8988T (cell line): Measurements from ENCODE around the gene TBPL1.
"Not testable (repeated sequence)": the region's sequence is repeated elsewhere in the genome, so short reads cannot be mapped to it uniquely, and the experiment has no call there.

Experiments
- DNase-seq: peaks from one replicate; pipeline ENCODE4 v3.0.0; 2011

The TBPL1 gene

DNA sequence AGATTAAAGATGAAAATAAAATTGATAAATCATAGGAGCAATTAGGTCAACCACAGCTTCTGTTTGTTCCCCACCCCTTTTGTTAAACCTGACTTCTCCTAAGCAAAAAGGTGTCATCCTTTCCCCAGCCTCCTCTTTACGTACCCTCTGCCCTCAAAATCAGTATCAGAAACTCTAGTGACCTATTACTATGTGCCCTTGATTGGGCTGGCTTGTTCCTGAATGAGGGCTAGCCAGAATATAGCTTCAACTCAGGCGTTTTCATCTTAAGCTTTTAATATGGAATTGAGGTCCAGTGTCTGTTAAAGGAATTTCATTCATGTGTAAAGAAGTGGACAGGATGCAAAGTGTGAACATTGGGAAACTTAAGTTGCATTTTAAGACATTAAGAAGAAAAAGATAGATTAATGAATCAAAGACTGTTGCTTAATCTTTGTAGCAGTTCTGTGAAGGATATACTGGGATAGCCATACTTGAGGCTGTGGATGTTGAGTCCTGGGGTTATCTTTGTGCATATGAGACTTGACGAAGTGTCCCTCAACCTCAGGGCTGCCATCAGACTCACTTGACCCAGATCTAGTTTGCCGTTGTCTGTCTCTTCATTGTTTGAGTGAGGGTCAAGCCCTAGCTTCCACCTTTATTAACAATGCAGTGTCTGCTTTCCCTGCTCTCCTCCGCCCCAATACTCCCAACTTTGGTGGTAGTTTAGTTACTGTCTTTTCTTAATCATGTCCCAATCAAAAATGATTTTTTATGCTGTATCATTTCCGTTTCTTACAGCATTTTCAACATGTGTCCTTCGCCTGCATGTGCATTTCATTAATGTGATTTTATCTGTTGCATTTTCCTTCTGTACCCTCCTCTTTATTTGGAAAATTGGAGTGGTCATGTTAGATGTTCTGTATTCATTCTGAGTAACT lies 1.9 kb downstream of the TBPL1 start:
- DNase-seq: no peak

DNA sequence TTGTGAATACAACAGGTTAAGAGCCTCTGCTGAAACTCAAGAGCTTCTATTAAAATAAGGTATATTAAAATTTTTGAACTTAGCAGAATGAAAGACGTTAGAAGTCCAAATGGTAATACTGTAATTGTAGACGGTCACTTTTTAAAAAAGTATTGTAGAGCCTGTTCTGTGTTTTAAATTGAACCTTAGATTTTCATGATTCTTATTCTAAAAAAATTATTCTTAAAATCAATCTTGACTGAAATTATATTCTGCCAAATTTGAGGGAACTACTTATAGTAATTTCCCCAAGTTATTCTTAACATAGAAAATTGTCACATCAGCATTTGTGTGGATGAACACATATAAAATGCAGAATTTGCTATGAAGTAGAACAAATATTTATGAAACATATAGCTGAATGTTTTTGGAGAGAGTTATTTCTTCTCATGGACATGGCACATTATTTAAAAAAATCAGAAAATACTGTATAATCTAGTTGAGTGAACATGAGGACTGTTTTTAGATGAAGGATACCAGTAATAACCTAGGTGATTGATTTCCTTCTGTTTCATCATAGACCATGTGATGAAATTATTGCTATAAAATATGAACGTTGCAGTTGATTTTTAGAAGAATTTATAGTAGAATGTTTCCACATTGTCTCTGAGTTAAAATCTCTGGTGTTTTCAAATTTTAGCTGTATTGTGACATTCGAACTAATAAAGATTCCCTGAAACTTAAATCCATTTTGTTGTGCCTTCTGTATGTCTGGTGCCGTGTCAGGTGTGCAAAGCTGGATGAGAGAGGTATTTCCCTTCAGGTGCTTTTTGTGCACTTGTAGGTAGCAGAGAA lies 2.8 kb downstream of the TBPL1 start:
- DNase-seq: no peak

DNA sequence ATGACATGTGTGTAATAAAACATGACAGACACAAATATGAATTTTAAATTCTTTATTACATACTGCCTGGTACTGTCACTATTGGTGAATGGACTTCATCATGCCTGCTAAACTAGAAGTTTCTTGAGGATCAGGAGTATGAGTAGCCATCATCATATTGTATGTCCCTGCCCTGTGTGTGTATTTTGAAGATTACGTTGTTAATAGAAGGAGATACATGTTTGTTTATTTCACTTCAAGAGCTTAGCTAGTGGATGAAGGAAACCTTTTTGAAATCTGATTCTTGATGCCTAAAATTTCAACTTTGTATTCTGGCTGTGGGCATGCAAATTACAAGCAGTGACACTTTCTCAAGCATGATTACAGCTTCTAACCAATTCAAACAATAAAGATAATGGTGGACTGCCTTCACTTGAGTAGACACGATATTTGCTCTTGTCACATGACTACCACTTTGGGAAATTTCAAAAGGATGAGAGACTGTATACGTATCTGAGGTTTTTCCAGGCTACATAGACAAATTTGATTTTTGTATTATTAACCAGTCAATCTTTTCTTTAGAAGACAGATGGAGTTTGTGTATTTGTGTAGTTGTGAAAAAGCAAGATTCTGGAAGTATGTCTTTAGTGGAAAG lies 3.5 kb downstream of the TBPL1 start:
- DNase-seq: no peak

DNA sequence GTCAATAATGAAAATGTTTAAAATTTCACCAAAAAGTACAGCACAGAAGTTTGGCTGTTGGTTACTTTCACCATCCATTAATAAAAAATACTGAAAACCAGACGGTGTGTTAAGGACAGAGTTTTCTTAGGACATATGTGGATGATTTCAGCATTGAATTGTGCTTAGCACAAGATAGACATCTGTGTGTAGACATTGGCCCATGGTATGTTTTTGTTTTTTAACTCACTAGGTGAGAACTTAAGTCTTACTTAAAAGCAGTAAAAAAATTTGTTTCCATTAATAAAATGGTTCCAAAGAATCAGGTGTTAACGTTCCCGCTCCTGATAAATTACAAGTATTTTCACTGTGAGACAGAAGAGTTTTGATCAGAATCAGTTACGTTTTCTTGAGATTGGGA lies 4.2 kb downstream of the TBPL1 start:
- no peak for DNase-seq

DNA sequence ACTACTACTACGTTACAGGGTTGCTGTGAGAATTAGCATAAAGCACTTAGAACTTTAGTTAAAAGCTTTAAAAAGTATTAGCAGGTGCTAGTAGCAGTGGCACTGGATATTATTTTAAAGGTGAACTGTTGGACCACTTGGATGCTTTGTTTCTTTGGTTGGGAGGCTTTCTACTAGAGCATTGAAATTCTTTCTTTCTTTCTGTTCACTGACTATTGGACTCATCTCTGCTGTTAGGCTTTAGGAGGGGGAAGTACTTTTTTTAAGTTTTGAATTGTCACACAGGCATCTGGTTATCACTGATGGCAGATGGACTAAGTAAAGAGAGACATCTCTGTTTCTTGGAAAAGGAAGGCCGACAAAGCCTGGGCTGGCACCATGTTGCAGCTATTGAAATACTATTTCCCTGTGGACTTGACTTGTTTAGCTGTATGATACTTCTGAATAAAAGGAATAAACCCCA lies 4.8 kb downstream of the TBPL1 start:
- no peak for DNase-seq

DNA sequence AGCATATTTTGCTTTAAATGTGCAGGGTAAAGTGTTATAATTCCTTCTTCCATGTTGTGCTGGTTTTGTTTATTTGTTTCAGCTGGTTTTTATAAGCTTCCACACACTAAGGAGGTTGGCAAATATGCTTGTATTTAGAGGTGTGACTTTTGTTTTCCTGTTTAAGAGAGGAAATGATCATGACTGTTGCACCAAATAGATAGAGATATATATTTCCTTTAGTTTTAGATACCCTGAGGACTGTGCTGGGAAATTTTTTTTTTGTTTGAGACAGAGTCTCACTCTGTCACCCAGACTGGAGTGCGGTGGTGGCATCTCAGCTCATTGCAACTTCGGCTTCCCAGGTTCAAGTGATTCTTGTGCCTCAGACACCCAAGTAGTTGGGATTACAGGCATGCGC lies 5.8 kb downstream of the TBPL1 start:
- no peak for DNase-seq

DNA sequence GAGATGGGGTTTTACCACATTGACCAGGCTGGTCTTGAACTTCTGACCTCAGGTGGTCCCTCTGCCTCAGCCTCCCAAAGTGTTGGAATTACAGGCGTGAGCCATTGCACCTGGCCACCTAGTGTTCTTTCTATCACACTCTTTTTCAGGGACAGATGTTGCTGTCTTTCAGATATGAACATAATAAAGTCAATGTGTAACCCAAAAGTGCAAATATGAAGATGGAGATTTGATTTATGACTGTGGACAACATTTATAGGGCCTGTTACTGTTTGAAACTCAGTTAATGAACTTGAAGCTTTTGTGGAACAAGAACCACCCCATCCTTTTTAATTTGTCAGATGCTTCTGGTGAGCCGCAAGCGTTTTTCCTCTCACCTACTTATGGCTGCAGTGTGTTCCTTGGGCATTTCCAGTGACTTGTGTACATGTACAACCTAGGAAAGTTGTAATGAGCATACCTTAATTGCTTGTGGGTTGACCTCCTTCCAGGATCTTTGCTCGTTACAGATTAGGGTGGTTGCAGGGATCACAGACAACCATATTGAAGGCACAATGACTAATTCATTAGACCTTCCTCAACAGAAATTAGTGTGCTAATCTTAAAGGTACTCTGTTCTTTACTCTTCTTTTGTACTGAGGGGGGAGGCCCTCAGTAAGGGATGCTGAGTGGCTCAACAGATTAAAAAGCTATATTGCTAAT lies 6.8 kb downstream of the TBPL1 start:
- DNase-seq: no peak

DNA sequence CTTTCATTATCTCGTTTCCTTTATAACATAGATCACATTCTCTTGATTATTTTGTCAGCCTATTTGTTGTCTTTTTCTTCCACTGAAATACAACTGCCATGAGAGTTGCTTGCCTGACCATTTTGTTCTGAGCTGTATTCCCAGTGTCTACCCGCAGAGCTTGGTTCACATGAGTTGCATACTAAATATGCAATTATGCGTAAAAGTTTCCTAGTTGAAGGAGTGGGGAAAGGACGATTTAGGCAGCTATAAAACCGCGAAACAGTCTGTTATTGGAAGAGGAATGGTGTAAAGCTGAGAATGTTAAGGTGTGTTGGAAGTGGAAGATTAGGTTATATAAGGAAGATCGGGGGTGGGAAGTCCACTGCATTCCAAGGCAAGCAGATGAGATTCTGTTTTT lies 8.8 kb downstream of the TBPL1 start:
- DNase-seq: no peak

DNA sequence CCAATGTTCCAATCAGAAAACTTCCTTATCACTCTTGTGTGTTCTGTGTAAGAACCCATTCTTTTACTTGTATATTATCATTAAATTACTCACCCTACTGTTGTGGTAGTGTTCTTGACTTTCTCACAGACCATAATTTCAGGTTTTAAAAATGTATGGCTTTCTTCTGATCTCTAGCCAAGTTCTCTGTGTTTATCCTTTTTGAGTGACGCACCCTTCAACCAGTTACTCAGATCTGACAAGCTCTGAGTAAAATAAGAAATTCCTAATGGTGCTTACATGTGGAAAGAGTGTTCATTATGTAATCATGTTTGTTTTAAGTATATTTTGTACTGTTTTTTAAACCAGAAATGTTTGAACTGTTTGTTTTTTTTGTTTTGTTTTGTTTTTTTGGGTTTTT lies 11.0 kb downstream of the TBPL1 start:
- DNase-seq: no peak

DNA sequence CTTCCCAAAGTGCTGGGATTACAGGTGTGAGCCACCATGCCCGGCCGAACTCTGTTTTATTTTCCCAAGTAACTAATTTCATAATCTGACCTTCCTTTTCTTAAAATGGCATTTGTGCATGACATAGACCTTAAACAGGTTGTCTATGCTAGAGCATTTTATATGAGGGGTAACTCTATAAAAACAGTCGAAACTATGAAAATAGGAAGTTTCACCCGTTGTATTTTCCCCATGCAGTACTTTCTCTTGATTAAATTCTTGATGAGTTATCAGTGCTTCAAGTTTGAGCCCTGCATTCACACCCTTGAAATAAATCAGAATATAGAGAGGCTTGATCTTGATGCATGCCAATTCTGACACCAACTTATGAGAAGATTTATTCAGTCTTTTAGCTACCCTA lies 11.7 kb downstream of the TBPL1 start:
- DNase-seq: no peak

DNA sequence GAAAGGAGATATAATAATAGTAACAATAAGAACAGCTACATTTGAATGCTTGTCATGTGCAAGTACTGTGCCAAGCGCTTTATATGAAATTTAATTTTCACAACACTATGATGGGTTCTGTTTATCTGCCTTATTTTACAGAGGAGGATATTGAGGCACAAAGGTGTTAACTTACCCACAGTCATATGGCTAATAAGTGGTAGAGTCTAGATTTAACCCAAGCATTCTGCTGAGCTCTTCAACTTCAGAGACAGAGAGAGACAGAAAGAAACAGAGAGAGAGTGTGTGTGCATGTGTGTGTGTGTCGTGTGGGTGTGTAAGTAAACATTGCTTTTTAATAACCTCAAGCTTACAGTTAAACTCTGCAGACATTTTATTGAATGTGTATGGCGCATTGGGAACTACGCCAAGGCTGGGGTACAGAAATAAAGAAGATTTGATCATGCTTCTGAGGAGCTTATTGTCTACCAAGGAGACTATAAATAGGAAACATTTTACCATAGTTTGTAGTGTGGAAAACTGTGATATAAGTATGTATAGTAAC lies 12.9 kb downstream of the TBPL1 start:
- no peak for DNase-seq

DNA sequence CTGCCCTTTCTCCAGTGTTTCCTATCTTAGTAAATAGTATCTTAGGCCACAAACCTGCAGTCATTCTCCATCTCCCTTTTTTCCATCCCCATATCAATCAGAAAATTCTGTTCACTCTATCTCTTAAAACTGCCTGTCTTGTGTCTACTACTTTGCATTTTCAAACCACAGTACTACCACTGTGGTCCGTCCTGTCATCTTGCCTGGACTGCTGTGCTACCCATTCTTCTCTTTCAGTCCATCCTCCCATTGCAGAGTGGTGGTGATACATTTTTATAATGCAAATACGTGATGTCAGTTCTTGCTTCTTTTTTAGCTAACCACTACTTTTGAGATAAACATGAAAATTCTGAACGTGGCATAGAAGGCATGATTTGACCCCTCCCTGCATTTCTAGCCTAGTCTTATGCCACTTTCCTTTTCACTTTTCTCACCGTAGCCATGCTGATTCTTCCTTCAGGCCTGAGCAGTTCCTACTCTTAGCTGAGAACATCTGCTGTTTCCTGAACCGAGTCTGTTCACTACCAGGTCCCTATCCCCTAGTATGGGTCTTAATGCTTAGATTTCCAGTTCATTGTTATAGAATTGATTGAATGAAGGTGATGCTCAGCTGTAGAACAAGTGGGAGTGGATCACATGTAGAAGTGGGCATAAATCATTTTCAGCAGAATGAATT lies 13.8 kb downstream of the TBPL1 start:
- no peak for DNase-seq

DNA sequence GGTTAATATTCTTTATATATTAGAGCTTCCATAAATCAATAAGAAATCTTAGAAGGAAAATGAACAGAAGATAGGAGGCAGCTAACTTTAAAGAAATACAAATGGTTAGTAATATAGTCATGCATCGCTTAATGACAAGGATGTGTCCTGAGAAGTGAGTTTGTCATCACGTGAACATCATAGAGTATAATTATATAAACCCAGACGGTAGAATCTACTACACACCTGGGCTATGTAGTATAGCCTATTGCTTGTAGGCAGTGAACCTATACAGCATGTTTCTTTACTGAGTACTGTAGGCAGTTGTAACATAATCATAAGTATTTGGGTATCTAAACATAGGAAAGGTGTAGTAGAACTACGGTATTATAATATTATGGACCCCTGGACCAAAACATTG lies 14.3 kb downstream of the TBPL1 start:
- DNase-seq: no peak

DNA sequence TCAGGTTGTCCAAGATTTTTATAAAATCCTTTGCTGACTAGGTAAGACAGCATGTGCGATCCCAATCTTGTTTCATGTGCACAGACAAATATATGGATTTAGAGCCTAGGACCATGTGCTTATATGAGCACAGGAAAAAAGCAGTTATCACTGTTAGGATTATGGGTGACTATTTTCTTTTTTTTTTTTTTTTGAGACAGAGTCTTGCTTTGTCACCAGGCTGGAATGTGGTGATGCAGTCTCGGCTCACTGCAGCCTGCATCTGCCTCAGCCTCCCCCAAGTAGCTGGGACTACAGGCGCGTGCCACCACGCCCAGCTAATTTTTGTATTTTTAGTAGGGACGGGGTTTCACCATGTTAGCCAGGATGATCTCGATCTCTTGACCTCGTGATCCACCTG lies 14.8 kb downstream of the TBPL1 start:
- DNase-seq: not testable (repeated sequence)

DNA sequence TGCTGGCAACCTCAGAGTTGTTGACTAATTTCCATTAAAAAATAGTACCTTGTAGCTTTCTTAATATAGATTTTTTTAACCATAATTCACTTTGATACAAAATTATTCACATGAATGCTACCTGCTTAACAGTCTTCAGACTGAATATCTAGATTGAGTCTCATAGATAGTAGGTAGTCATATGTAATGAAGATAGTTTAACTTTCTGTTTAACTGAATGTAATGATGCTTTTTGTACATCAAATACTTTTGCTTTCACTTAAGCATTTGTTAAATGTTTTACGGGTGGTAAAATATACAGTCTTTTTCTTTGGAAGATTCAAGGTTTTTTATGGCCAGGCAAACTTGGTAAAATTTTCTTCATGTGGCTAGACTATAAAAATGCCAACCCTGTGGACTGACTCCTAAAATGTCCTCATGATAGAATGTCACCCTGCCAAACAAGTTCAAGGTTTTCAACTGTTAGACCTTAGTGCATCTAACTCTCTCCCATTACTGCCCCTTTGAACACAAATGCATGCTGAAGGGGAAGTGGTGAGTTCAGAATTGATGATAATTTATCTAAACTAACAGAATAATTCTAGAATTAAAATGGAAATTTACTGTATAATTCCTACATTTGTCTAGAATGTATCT lies 16.4 kb downstream of the TBPL1 start:
- DNase-seq: no peak

DNA sequence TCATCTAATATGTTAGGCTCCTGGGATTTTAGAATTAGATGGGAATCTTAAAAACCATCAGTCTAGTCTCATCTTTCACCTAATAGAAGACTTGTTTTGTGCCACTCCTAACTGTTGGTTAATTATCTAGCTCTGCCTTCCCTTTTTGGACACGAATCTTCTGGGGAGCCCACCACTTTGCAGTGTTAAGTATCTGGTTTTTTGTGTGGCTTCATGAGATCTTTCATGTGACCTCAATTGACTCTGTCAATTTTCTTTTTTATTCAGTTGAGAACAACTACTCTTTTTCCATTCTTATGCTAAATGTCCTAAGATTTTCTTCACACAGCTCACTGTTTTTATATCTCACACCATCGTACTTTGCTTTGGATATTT lies 16.9 kb downstream of the TBPL1 start:
- DNase-seq: no peak

DNA sequence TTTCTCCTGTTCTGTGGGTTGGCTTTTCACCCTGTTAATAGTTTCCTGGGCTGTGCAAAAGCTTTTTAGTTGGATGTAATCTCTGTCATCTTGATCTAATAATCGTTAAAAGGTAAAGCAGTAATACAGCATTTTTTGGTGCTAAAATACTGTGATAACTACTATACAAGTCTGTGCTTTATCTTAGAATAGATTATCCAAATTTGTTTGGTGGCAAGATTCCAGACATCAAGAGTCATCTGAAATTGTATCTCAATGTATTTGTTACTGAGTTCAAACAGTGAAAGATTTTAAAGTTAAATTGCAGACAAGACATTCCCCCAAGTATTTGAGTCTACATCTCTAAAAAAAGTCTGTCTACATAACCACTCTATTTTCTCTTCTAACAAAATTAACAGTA lies 18.8 kb downstream of the TBPL1 start:
- DNase-seq: no peak

DNA sequence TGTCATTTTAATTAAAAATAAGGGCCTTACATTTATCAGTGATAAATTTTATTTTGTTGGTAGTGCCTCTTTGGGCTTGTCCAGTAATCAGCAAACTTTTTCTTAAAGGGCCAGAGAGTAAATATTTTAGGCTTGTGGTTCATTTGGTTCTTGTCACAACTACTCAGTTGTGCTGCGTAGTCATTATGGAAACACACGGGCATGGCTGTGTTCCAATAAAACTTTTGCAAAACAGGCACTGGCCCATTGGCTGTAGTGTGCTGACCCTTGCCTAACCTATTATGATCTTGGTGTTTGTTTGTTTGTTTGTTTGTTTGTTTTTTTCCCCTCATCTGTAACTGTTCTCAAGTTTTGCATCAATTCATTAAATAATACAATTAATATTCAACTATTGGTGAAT lies 19.4 kb downstream of the TBPL1 start:
- DNase-seq: no peak

DNA sequence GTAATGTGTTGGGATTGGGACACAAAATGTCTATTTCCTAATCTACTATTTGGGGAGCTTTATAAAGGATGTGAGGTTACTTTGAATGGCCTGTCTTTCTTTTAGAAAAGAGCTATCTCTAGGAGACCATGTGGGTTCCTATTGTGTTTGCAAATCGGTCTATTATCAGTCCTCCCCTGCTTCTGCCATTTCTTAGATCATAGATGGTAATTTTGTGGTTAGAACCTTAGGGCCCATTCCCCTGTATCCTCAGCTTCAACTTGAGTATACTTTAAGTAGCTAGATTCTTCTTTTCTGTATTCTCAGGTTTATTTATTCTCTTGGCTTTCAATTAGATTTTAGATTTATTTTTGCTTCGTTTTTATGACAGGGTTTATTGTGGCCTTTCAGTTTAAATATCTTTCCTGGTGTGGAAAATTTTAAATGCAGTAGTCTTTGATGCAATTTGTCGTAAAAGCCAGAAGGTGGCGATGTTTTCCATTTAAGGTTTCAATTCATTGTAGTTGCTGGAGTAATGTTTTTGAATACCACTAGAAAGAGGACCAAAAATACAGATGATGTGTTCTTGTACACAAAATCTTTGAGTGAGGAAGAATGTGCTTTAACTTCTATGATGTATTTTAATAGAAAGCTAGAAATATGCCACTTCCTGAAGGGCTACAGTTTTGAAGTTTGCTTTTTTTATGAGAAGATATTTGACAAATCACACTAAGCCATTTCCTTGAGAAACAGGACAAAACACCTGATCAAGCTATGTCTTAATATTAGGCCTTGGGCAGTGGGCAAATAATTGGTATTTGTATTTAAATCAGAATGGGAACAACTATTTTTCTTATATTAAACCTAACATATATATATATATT lies 20.3 kb downstream of the TBPL1 start:
- no peak for DNase-seq
